ENCODE data around the gene PLCXD3.

Gene PLCXD3

DNA sequence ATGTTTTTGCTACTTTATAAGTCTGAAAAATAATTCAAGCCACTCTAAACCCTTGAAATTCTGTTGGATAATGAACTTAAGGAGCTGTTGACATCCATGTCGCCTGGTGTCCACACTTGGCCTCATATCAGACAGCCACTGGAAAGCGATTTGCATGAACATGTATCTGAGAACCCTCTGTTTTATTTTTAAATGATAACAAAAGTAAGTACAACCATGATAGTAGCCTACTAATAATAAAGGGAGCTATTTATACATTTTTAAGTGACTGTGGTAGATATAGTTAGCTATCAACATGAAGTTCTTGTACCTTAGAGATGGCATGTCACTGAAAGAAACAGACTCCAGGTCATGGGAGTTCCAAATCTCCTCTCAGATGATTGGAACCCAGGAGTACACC, 53.3 kb downstream of the PLCXD3 start:
- Histone ChIP-seq H3K9me3 (no peaks in the 10 kb centered on the region), H3K36me3 (no peaks in the 10 kb centered on the region), H3K27ac (no peak overlapping the region), H3K27me3 (no peaks in the 10 kb centered on the region), H3K4me3 (ENCODE audit: low read depth in 1 of 2, low read length in 1 of 2) (no peak overlapping the region), H3K4me1 (ENCODE audit: control insufficient read depth in 1 of 2, insufficient read depth in 1 of 2, low read depth in 1 of 2, low read length in 1 of 2) (no peaks in the 10 kb centered on the region)
- TF ChIP-seq CTCF (IDR thresholded peaks at IDR 0.05), result no peak

DNA sequence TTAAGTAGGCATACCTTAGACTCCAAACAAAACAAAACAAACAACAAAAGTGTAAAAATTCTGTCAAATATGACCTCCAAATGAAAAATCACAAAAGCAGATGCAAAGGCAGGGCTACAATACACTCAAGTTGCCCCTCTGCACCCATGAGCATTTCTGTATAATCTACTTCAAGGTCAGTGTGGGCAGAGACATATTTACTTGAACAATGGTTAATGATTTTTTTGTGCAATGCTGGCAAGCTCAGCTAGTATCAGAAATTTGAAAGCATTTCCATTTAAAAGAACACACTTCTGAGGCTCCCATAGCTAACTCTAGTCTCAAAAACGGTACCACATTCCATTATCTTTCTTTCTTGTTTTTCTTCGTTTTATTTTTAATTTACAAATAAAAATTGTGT, 57.9 kb downstream of the PLCXD3 start:
- Histone ChIP-seq H3K9me3 (no peaks in the 10 kb centered on the region), H3K27me3 (no peaks in the 10 kb centered on the region), H3K4me3 (ENCODE audit: low read depth in 1 of 2, low read length in 1 of 2) (no peak overlapping the region), H3K27ac (no peak overlapping the region), H3K4me1 (ENCODE audit: control insufficient read depth in 1 of 2, insufficient read depth in 1 of 2, low read depth in 1 of 2, low read length in 1 of 2) (no peaks in the 10 kb centered on the region), H3K36me3 (no peaks in the 10 kb centered on the region)
- no peak for TF ChIP-seq CTCF (IDR thresholded peaks at IDR 0.05)

- no peaks in the 10 kb centered on the region for H3K27me3 ChIP-seq
- no peaks in the 10 kb centered on the region for H3K36me3 ChIP-seq
- no peak for TF ChIP-seq CTCF (IDR thresholded peaks at IDR 0.05)
- no peaks in the 10 kb centered on the region for H3K9me3 ChIP-seq
- no peak overlapping the region for H3K4me3 ChIP-seq (ENCODE audit: low read depth in 1 of 2, low read length in 1 of 2)
- no peak overlapping the region for H3K27ac ChIP-seq
- no peaks in the 10 kb centered on the region for H3K4me1 ChIP-seq (ENCODE audit: control insufficient read depth in 1 of 2, insufficient read depth in 1 of 2, low read depth in 1 of 2, low read length in 1 of 2)
Measured at GRCh38 chr5:41447650-41448510, 62.5 kb downstream of the PLCXD3 start.

DNA sequence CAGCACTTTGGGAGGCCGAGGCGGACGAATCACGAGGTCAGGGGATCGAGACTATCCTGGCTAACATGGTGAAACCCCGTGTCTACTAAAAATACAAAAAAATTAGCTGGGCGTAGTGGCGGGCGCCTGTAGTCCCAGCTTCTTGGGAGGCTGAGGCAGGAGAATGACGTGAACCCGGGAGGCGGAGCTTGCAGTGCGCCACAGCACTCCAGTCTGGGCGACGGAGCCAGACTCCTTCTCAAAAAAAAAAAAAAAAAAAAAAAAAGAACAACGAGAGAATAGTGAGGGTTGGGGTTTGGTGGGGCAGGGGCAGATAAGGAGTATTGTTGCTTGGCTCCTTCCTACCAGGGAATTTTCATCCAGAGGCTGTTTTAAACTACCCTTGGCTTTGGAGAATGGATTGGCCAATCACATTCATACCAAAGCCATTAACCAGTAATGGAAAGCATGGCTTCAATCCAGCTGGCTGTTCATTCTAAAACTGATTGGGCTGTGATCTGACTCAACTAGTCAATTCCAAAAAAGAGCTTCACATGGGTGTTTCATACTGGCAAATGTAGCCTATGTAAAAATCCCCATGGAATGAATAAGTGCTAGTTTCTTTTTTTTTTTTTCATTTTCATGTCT, 64.4 kb downstream of the PLCXD3 start:
- TF ChIP-seq CTCF (IDR thresholded peaks at IDR 0.05), result no peak
- H3K4me1 ChIP-seq (ENCODE audit: control insufficient read depth in 1 of 2, insufficient read depth in 1 of 2, low read depth in 1 of 2, low read length in 1 of 2), result no peaks in the 10 kb centered on the region
- no peaks in the 10 kb centered on the region for H3K27me3 ChIP-seq
- H3K27ac ChIP-seq, result no peak overlapping the region
- no peaks in the 10 kb centered on the region for H3K36me3 ChIP-seq
- H3K4me3 ChIP-seq (ENCODE audit: low read depth in 1 of 2, low read length in 1 of 2), result no peak overlapping the region
- no peaks in the 10 kb centered on the region for H3K9me3 ChIP-seq

- Histone ChIP-seq H3K4me3 (ENCODE audit: low read depth in 1 of 2, low read length in 1 of 2) (no peak overlapping the region), H3K27me3 (no peaks in the 10 kb centered on the region), H3K9me3 (no peaks in the 10 kb centered on the region), H3K27ac (no peak overlapping the region), H3K36me3 (no peaks in the 10 kb centered on the region), H3K4me1 (ENCODE audit: control insufficient read depth in 1 of 2, insufficient read depth in 1 of 2, low read depth in 1 of 2, low read length in 1 of 2) (no peaks in the 10 kb centered on the region)
- TF ChIP-seq CTCF (IDR thresholded peaks at IDR 0.05), result no peak
Measured at GRCh38 chr5:41435276-41435675, 75.1 kb downstream of the PLCXD3 start.
